Upper lobe of right lung (tissue), 1 donor: Measurements from ENCODE around the gene ATF6. TPM values are rescaled to one million over a fixed set of nuclear protein-coding genes. Genes with fewer than 3 reads are reported as not detected.

Source experiments
- ATAC-seq: fragments of 200-7000 bp; cut with Tn5 transposase; one replicate; pipeline ENCODE4 v1.9.1; 2020; ENCODE audit warnings: mild to moderate bottlenecking, moderate library complexity
- DNase-seq: peaks from one replicate; pipeline ENCODE4 v3.0.0-alpha.2; 2020
- H3K27ac ChIP-seq: fragments of 200-600 bp; one replicate; pipeline ENCODE4 v1.8.0; 2022
- H3K27me3 ChIP-seq: fragments of 200-600 bp; one replicate; pipeline ENCODE4 v1.8.0; 2022; ENCODE audit warnings: mild to moderate bottlenecking
- H3K36me3 ChIP-seq: fragments of 200-600 bp; one replicate; pipeline ENCODE4 v1.8.0; 2022
- H3K4me1 ChIP-seq: fragments of 200-600 bp; one replicate; pipeline ENCODE4 v1.8.0; 2022
- H3K4me3 ChIP-seq: fragments of 200-600 bp; one replicate; pipeline ENCODE4 v1.8.0; 2022; ENCODE audit warnings: mild to moderate bottlenecking
- H3K9me3 ChIP-seq: fragments of 200-600 bp; one replicate; pipeline ENCODE4 v1.8.0; 2022
- CTCF ChIP-seq: fragments of 200-600 bp; IDR thresholded peaks from one replicate; pipeline ENCODE4 v1.8.0; 2022; ENCODE audit warnings: antibody characterized with exemption
- intact Hi-C: fragments of 100-400 bp; cut with DNase I; formaldehyde crosslinking; loops from one replicate; pipeline ENCODE4 v1.11.0; 2022
- total RNA-seq: library from RNA; stranded (reverse); fragmentation: NEBNext Ultra II Directional; extraction: Animal tissue kit (Norgen Biotek cat#: 25700); gene quantifications from one replicate; pipeline ENCODE4 v1.2.1, GENCODE V29; 2021
- donor health status: DM: no; HTN: yes; CAD: no; lungs with severe emphysema.

The ATF6 gene
- total RNA-seq, 1 donor from 2014 or later: 32.0 TPM

GRCh38 chr1:161982507-161982895, 216.4 kb downstream of the ATF6 start:
- no peaks in the 10 kb centered on the region for H3K4me1 ChIP-seq
- intact Hi-C loops: no loop called here
- DNase-seq: no peak
- no peak for TF ChIP-seq CTCF
- no peak overlapping the region for H3K4me3 ChIP-seq
- no peak for ATAC-seq
- H3K9me3 ChIP-seq: peaks cover 4% of the 10 kb centered on the region
- no peak overlapping the region for H3K27ac ChIP-seq
- no peaks in the 10 kb centered on the region for H3K27me3 ChIP-seq
- no peaks in the 10 kb centered on the region for H3K36me3 ChIP-seq

- H3K27ac ChIP-seq: no peak overlapping the region
- TF ChIP-seq CTCF: no peak
- no peaks in the 10 kb centered on the region for H3K36me3 ChIP-seq
- H3K27me3 ChIP-seq: no peaks in the 10 kb centered on the region
- ATAC-seq (no peak), DNase-seq (no peak)
- no peaks in the 10 kb centered on the region for H3K4me1 ChIP-seq
- H3K9me3 ChIP-seq: peaks cover 7% of the 10 kb centered on the region
- no peak overlapping the region for H3K4me3 ChIP-seq
- intact Hi-C loops: no loop called here
Measured at GRCh38 chr1:161982917-161983316, 216.8 kb downstream of the ATF6 start.

- H3K27ac ChIP-seq: no peak overlapping the region
- intact Hi-C loops: no loop called here
- DNase-seq: no peak
- H3K27me3 ChIP-seq: no peaks in the 10 kb centered on the region
- H3K4me3 ChIP-seq: no peak overlapping the region
- no peaks in the 10 kb centered on the region for H3K4me1 ChIP-seq
- ATAC-seq: no peak
- no peak for TF ChIP-seq CTCF
- peaks cover 7% of the 10 kb centered on the region for H3K9me3 ChIP-seq
- no peaks in the 10 kb centered on the region for H3K36me3 ChIP-seq
Measured at GRCh38 chr1:161983725-161984124, 217.6 kb downstream of the ATF6 start.

- no peak overlapping the region for H3K27ac ChIP-seq
- ATAC-seq (no peak), DNase-seq (no peak)
- no peak for TF ChIP-seq CTCF
- H3K9me3 ChIP-seq: peaks cover 7% of the 10 kb centered on the region
- intact Hi-C loops: no loop called here
- no peaks in the 10 kb centered on the region for H3K27me3 ChIP-seq
- no peaks in the 10 kb centered on the region for H3K4me1 ChIP-seq
- H3K36me3 ChIP-seq: no peaks in the 10 kb centered on the region
- no peak overlapping the region for H3K4me3 ChIP-seq
Measured at GRCh38 chr1:161985301-161985822, 219.2 kb downstream of the ATF6 start.

- no peak for TF ChIP-seq CTCF
- H3K4me3 ChIP-seq: no peak overlapping the region
- peaks cover 7% of the 10 kb centered on the region for H3K9me3 ChIP-seq
- no peaks in the 10 kb centered on the region for H3K27me3 ChIP-seq
- DNase-seq: no peak
- no peak overlapping the region for H3K27ac ChIP-seq
- no peaks in the 10 kb centered on the region for H3K36me3 ChIP-seq
- ATAC-seq: peak; percentile 3
- intact Hi-C loops: no loop called here
- no peaks in the 10 kb centered on the region for H3K4me1 ChIP-seq
Measured at GRCh38 chr1:161986328-161986727, 220.2 kb downstream of the ATF6 start.

GRCh38 chr1:161987303-161987702, 221.2 kb downstream of the ATF6 start:
- ATAC-seq: no peak
- no peak for DNase-seq
- no peaks in the 10 kb centered on the region for H3K36me3 ChIP-seq
- intact Hi-C loops: no loop called here
- no peak overlapping the region for H3K4me3 ChIP-seq
- no peaks in the 10 kb centered on the region for H3K4me1 ChIP-seq
- H3K27ac ChIP-seq: no peak overlapping the region
- TF ChIP-seq CTCF: no peak
- H3K9me3 ChIP-seq: peaks cover 7% of the 10 kb centered on the region
- no peaks in the 10 kb centered on the region for H3K27me3 ChIP-seq
